Stimulated activated CD8-positive, alpha-beta memory T cell treated with anti-CD3 and anti-CD28 coated beads, Interleukin-2, amount 100 ng/mL, for 1 hour (primary cell): ENCODE results near the gene IL17C.
"Not testable (repeated sequence)": the region's sequence is repeated elsewhere in the genome, so short reads cannot be mapped to it uniquely, and the experiment has no call there.

Source experiments
- DNase-seq, 2 donors: peaks; one replicate each; pipeline ENCODE4 v3.0.0-alpha.2; 2020; ENCODE audit warnings: low read depth in 2 of 2

The IL17C gene

GRCh38 chr16:88658714-88659113, 20.3 kb downstream of the IL17C start:
- no peak for DNase-seq

- no peak for DNase-seq
Measured at GRCh38 chr16:88659160-88659559, 20.8 kb downstream of the IL17C start.

DNA sequence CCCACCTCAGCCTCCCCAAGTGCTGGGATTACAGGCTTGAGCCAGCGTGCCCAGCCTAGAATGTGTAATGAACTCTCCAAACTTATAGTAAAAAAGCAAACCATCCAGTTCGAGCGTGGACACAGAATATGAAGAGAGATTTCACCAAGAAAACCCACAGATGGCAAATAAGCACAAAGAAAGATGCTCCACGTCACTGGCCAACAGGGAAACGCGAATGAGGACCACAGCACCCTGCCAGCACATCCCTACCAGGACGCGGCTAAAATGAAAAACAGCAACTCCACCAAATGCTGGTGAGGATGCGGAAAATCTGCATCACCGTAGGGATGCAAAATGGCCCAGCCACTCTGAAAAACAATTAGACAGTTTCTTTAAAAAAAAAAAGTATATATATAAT, 23.1 kb downstream of the IL17C start:
- DNase-seq = no peak

- no peak for DNase-seq
Measured at GRCh38 chr16:88662222-88662842, 24.0 kb downstream of the IL17C start.

DNA sequence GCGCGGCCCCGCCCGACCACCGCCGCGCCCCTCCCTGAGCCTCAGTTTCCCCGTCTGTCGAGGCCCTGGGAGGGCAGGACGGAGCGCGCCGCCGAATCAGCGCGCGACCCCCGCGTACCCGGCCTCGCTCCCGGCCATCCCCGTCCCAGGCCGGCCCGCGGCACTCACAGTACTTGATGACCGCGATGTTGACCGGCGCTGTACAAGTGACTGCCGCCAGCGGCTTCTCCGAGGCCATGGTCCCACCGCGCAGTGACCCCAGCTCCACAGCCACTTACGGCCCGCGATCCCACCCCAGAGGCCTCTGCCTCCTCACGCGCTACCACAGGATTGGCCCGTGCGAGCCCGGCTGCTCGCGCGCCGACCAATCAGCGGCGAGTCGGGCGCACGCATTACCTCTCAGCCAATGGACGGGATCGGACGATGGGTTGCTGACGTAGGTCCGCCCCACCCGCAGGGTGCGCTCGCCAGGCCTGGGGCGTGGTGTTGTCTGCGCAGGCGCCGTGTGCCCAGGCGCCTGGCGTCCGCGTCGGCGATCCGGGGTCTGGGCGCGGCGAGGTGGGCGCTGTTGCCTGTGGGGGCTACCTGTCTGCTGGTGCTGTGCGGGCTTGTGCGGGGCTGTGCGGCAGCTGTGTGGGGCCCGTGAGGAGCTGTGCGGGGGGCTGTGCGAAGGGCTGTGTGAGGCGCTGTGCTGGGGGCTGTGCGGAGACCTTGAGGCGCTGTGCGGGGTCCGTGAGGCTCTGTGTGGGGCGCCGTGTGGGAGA, 24.7 kb downstream of the IL17C start, which contains the start of gene MVD:
TSS of gene MVD (minus strand) at position 249 of the 764 bp plus-strand sequence. CDS start at position 238, 11 bp downstream.
- DNase-seq = peak; percentile 88 to 90

GRCh38 chr16:88665148-88665547, 26.8 kb downstream of the IL17C start:
- no peak for DNase-seq

DNA sequence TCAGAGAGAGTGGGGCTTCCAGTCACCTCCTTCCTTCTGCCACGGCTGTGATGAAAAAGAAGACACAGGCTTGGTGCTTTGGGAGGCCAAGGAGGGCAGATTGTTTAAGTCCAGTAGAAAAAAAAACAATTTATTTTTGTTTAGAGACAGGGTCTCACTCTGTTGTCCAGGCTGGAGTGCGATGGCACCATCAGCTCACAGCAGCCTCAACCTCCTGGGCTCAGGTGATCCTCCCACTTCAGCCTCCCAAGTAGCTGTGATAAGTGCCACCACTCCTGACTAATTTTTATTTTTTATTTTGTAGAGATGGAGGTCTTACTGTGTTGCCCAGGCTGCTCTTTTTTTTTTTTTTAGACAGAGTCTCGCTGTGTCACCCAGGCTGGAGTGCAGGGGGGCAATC, 27.2 kb downstream of the IL17C start:
- DNase-seq = no peak

DNA sequence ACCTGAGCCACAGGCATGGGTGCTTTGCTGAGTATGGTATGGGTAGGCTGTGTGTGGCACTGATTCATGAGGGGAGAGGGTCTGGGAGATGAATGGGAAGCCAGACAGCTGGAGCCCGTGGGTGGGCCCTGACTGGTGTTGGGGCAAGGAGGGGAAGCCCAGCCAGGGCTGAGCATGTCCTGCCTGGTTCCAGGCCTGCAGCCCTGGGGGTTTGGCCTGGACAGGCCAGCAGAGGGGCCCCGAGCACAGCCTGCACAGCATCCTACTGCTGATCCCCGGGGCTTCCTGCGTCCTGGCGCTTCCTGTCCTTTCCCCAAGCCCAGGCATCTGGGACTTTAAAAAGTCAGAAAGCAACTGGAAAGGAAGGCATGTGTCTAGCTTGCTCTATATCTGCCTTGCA, 29.1 kb downstream of the IL17C start:
- DNase-seq = no peak

- not testable (repeated sequence) for DNase-seq
Measured at GRCh38 chr16:88669493-88669892, 31.1 kb downstream of the IL17C start.

GRCh38 chr16:88669980-88670379, 31.6 kb downstream of the IL17C start:
- DNase-seq = no peak

- DNase-seq = no peak
Measured at GRCh38 chr16:88671806-88672205, 33.4 kb downstream of the IL17C start.

- no peak for DNase-seq
Measured at GRCh38 chr16:88672776-88673175, 34.4 kb downstream of the IL17C start.

- no peak for DNase-seq
Measured at GRCh38 chr16:88673716-88674379, 35.5 kb downstream of the IL17C start.

- no peak for DNase-seq
Measured at GRCh38 chr16:88676502-88677242, 38.3 kb downstream of the IL17C start.

- DNase-seq = no peak
Measured at GRCh38 chr16:88677721-88678120, 39.3 kb downstream of the IL17C start.

- DNase-seq = no peak
Measured at GRCh38 chr16:88678224-88678979, 40.0 kb downstream of the IL17C start.

GRCh38 chr16:88680554-88681083, 42.2 kb downstream of the IL17C start:
- no peak for DNase-seq

- DNase-seq = no peak
Measured at GRCh38 chr16:88681084-88681680, 42.8 kb downstream of the IL17C start.

DNA sequence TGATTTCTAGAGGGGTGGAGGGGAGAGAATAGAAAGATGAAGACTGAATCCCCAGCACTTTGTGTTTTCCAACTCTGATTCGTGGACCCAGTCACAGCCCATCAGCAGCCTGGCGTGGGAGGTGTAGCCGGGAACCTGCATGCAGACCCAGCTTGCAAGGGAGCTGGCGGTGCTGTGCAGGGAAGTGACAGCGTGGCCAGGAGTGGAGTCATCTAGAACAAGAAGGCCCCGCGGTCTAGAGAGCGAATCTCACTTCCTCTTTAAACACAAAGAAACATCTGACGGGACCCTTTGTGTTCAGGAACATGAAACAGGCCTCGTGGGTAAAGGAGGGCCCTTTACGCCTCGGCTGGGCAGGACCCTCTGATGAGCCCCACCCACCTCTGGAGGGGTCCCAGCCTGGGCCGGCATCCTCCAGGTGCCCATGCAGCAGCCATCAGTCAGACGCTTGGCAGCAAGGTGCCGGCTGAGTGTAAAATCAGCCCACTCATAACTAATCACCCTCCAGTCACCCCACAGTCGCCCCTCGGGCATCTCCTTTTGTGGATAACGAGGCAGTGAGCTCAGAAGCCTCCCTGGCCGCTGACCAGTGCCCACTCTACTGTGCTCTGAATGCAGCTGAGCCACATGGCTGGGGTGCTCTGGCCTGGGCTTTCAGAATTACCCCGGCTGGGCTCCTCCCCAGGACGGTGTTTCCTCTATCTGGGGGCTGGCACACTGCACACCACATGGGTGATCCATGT, 43.5 kb downstream of the IL17C start:
- DNase-seq = no peak

DNA sequence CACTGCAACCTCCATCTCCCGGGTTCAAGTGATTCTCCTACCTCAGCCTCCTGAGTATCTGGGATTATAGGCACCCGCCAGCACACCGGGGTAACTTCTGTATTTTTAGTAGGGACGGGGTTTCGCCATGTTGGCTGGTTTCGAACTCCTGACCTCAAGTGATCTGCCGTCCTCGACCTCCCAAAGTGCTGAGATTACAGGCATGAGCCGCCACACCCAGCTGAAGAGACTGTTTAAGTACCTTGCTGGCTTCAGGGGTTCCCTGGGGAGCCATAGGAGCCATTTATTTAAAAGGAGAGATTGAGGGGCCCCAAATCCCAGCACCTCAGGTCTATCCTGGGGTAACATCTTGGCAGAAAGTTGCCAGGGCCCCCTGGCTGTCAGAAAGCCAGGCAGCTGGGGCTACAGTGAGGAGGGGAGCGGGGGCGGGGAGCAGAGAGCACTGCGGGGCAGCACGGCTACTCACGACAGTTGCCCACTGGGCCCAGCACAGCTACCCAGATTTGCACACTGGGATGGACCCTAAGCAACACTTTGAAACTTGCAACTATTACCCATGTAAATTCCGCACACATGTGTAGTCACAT, 46.3 kb downstream of the IL17C start:
- DNase-seq = no peak
